NCI-H524 (cell line): ENCODE data around the gene LINC01488.

Source experiments
- DNase-seq, 2 experiments: peaks; one replicate each; lab custom pipeline; 2025; lab: John Stamatoyannopoulos, UW

Gene LINC01488

GRCh38 chr11:69479591-69480271 is 1.7 kb upstream of the LINC01488 start:
- DNase-seq, result no peak

- DNase-seq, result no peak
Measured at GRCh38 chr11:69480547-69481392, 693 bp upstream of the LINC01488 start.

- DNase-seq, result no peak
Measured at GRCh38 chr11:69482322-69482721, 859 bp downstream of the LINC01488 start.

GRCh38 chr11:69483170-69483569 is 1.7 kb downstream of the LINC01488 start:
- no peak for DNase-seq

GRCh38 chr11:69483691-69484426 is 2.4 kb downstream of the LINC01488 start:
- DNase-seq, result no peak

GRCh38 chr11:69484427-69485259 is 3.2 kb downstream of the LINC01488 start:
- no peak for DNase-seq

- no peak for DNase-seq
Measured at GRCh38 chr11:69485337-69486041, 4.0 kb downstream of the LINC01488 start.

GRCh38 chr11:69486056-69486772 is 4.8 kb downstream of the LINC01488 start:
- no peak for DNase-seq

GRCh38 chr11:69486773-69487291 is 5.4 kb downstream of the LINC01488 start:
- DNase-seq, result no peak

- no peak for DNase-seq
Measured at GRCh38 chr11:69487391-69487790, 5.9 kb downstream of the LINC01488 start.

GRCh38 chr11:69487849-69488542 is 6.5 kb downstream of the LINC01488 start:
- no peak for DNase-seq

GRCh38 chr11:69488543-69488940 is 7.1 kb downstream of the LINC01488 start:
- DNase-seq, result no peak

- DNase-seq, result no peak
Measured at GRCh38 chr11:69489031-69489745, 7.7 kb downstream of the LINC01488 start.

GRCh38 chr11:69489746-69490365 is 8.4 kb downstream of the LINC01488 start:
- no peak for DNase-seq

- DNase-seq, result no peak
Measured at GRCh38 chr11:69490516-69490915, 9.1 kb downstream of the LINC01488 start.

- DNase-seq, result no peak
Measured at GRCh38 chr11:69491071-69492031, 9.9 kb downstream of the LINC01488 start.
